ENCODE measurements around the gene TOPBP1.
A peak's percentile ranks its signal among the peaks of the same experiment; 100 is the strongest.
"Not testable (repeated sequence)": the region's sequence is repeated elsewhere in the genome, so short reads cannot be mapped to it uniquely, and the experiment has no call there.

Gene TOPBP1

GRCh38 chr3:133670525-133670995, 8.8 kb upstream of the TOPBP1 start:
- no peak for TF ChIP-seq CTCF (IDR thresholded peaks at IDR 0.05; ENCODE audit: low read depth, low read length)
- TF ChIP-seq MAX (IDR thresholded peaks at IDR 0.05; ENCODE audit: low read depth, low read length), result no peak
- TF ChIP-seq POLR2A (IDR thresholded peaks at IDR 0.05; ENCODE audit: extremely low read depth, insufficient read length), result no peak
- H3K4me3 ChIP-seq (ENCODE audit: low read depth, low read length), result no peak overlapping the region
- no peak for DNase-seq (ENCODE audit: low read depth)

GRCh38 chr3:133669949-133670524, 8.3 kb upstream of the TOPBP1 start:
- no peak for DNase-seq (ENCODE audit: low read depth)
- no peak for TF ChIP-seq MAX (IDR thresholded peaks at IDR 0.05; ENCODE audit: low read depth, low read length)
- no peak for TF ChIP-seq CTCF (IDR thresholded peaks at IDR 0.05; ENCODE audit: low read depth, low read length)
- no peak for TF ChIP-seq POLR2A (IDR thresholded peaks at IDR 0.05; ENCODE audit: extremely low read depth, insufficient read length)
- no peak for TF ChIP-seq MYC (IDR thresholded peaks at IDR 0.05; ENCODE audit: low read depth, low read length)

GRCh38 chr3:133667118-133667517, 5.4 kb upstream of the TOPBP1 start:
- DNase-seq (ENCODE audit: low read depth), result no peak
- TF ChIP-seq POLR2A (IDR thresholded peaks at IDR 0.05; ENCODE audit: extremely low read depth, insufficient read length), result no peak
- no peak for TF ChIP-seq CTCF (IDR thresholded peaks at IDR 0.05; ENCODE audit: low read depth, low read length)
- TF ChIP-seq MYC (IDR thresholded peaks at IDR 0.05; ENCODE audit: low read depth, low read length), result no peak
- TF ChIP-seq MAX (IDR thresholded peaks at IDR 0.05; ENCODE audit: low read depth, low read length), result no peak
- no peak overlapping the region for H3K4me3 ChIP-seq (ENCODE audit: low read depth, low read length)

More at GRCh38 chr3:133669949-133670524, 8.3 kb upstream of the TOPBP1 start:
- no peak overlapping the region for H3K4me3 ChIP-seq (ENCODE audit: low read depth, low read length)

GRCh38 chr3:133665188-133665587, 3.4 kb upstream of the TOPBP1 start:
- not testable (repeated sequence) for DNase-seq (ENCODE audit: low read depth); H3K4me3 ChIP-seq (ENCODE audit: low read depth, low read length)

GRCh38 chr3:133663569-133664313, 2.0 kb upstream of the TOPBP1 start:
- DNase-seq (ENCODE audit: low read depth), result peak; percentile 76
- no peak for TF ChIP-seq MYC (IDR thresholded peaks at IDR 0.05; ENCODE audit: low read depth, low read length)
- TF ChIP-seq CTCF (IDR thresholded peaks at IDR 0.05; ENCODE audit: low read depth, low read length), result peak; percentile 58
- no peak for TF ChIP-seq POLR2A (IDR thresholded peaks at IDR 0.05; ENCODE audit: extremely low read depth, insufficient read length)
- no peak overlapping the region for H3K4me3 ChIP-seq (ENCODE audit: low read depth, low read length)

- peak; percentile 58 for DNase-seq (ENCODE audit: low read depth)
Measured at GRCh38 chr3:133662278-133662651, 524 bp upstream of the TOPBP1 start.

More at GRCh38 chr3:133662278-133662651, 524 bp upstream of the TOPBP1 start:
- TF ChIP-seq POLR2A (IDR thresholded peaks at IDR 0.05; ENCODE audit: extremely low read depth, insufficient read length), result no peak
- no peak for TF ChIP-seq MAX (IDR thresholded peaks at IDR 0.05; ENCODE audit: low read depth, low read length)
- TF ChIP-seq MYC (IDR thresholded peaks at IDR 0.05; ENCODE audit: low read depth, low read length), result no peak
- no peak for TF ChIP-seq CTCF (IDR thresholded peaks at IDR 0.05; ENCODE audit: low read depth, low read length)
- H3K4me3 ChIP-seq (ENCODE audit: low read depth, low read length), result peak overlapping the region; percentile 100

Measured in NB4 (cell line).